ENCODE data around the gene TBC1D22A.

Gene TBC1D22A

DNA sequence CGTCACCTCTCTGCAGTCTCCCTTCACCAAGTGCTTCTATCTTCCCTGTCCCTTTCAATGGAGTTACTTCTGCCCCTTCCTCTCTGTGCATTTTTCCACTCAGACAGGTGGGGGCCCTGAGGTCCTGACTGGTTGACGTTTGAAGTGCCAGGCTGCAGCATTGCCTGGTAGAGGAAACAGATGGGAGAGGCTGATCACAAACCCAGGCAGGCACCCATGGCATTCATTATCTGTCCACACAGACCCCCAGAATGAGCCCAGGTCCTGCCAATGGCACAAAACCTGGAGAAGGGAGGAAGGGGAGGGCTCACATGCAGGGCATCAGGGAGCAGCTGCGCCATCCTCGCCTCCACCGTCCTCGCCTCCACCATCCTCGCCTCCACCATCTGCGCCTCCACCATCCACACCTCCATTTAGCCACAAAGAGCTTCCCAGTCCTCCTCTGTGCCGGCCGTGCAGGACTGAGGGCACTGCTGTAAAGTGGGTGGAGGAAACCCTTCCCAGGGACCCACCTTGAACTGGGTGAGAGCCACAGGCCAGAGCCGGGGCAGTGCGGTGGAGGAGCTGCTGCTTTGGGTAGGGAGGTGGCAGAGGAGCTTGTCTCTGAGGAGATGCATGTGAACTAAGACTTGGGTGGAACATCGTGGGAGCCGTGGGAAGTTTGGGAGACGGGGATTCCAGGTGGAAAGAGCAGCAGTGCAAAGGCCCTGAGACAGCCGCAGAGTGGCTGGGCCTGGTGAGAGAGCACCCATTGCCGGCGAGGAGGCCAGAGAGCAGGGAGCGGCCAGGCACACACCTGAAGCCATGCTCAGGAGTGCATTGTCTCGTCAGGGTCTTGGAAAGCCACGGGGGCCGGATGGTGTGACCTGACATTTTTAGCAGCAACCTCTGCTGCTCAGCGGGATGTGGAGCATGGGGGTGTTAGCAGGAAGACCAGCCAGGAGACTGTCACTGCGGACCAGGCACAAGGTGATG is 145.1 kb downstream of the TBC1D22A start:
- no peaks in the 10 kb centered on the region for H3K4me1 ChIP-seq (ENCODE audit: low read length)

DNA sequence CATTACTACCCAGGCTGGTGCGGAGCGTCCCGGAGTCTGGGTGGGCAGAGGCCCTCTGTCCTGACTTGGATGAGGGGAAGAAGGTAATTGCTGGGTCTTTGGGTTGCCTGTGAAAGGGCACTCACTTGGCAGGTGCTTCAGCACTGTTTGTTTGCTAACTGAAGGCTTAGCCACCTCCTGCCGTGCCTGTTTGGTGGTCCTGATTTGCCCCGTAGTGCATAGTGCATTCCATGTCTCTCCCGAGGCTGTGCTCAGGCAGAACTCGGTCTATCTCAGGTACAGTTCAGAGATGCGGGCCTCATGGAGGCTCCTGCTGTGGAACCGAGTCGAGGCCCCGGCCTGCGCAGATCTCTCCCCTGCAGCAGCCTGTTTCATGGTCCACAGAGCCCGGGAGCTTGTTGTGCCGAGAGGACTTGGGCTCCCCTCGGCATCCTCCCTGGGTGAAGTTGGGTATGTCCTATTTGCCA is 146.2 kb downstream of the TBC1D22A start:
- no peak overlapping the region for H2AFZ ChIP-seq (ENCODE audit: low read depth, low read length)
- peaks cover 58% of the 10 kb centered on the region for H3K79me2 ChIP-seq (ENCODE audit: low read length)
- H3K4me1 ChIP-seq (ENCODE audit: low read length) = no peaks in the 10 kb centered on the region
- H3K36me3 ChIP-seq (replicated peaks; ENCODE audit: low read depth, low read length) = peaks cover 34% of the 10 kb centered on the region
- H3K27me3 ChIP-seq (ENCODE audit: low read depth, low read length) = no peaks in the 10 kb centered on the region
- no peaks in the 10 kb centered on the region for H3K9me3 ChIP-seq (ENCODE audit: insufficient read depth, low read length)
- no peak overlapping the region for H3K27ac ChIP-seq (ENCODE audit: low read length)
- no peak overlapping the region for H3K9ac ChIP-seq (ENCODE audit: low read length)
- H4K20me1 ChIP-seq (ENCODE audit: insufficient read depth, low read length) = peaks cover 77% of the 10 kb centered on the region
- H3K4me2 ChIP-seq (ENCODE audit: low read length) = no peak overlapping the region
- H3K4me3 ChIP-seq (ENCODE audit: low read length) = no peak overlapping the region
- no peak for TF ChIP-seq EZH2phosphoT487 (IDR thresholded peaks at IDR 0.05; ENCODE audit: low read depth)
- TF ChIP-seq, protein P1, sequence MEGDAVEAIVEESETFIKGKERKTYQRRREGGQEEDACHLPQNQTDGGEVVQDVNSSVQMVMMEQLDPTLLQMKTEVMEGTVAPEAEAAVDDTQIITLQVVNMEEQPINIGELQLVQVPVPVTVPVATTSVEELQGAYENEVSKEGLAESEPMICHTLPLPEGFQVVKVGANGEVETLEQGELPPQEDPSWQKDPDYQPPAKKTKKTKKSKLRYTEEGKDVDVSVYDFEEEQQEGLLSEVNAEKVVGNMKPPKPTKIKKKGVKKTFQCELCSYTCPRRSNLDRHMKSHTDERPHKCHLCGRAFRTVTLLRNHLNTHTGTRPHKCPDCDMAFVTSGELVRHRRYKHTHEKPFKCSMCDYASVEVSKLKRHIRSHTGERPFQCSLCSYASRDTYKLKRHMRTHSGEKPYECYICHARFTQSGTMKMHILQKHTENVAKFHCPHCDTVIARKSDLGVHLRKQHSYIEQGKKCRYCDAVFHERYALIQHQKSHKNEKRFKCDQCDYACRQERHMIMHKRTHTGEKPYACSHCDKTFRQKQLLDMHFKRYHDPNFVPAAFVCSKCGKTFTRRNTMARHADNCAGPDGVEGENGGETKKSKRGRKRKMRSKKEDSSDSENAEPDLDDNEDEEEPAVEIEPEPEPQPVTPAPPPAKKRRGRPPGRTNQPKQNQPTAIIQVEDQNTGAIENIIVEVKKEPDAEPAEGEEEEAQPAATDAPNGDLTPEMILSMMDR (IDR thresholded peaks at IDR 0.05; ENCODE audit: low read depth, low read length) = no peak

More for the DNA sequence above, 145.1 kb downstream of the TBC1D22A start:
- no peak for TF ChIP-seq EZH2phosphoT487 (IDR thresholded peaks at IDR 0.05; ENCODE audit: low read depth)
- TF ChIP-seq, protein P1 (IDR thresholded peaks at IDR 0.05; ENCODE audit: low read depth, low read length) = no peak
- Histone ChIP-seq H3K27me3 (ENCODE audit: low read depth, low read length) (no peaks in the 10 kb centered on the region), H3K4me3 (ENCODE audit: low read length) (no peak overlapping the region), H4K20me1 (ENCODE audit: insufficient read depth, low read length) (peaks cover 84% of the 10 kb centered on the region), H3K4me2 (ENCODE audit: low read length) (no peak overlapping the region), H3K36me3 (replicated peaks; ENCODE audit: low read depth, low read length) (peaks cover 35% of the 10 kb centered on the region), H2AFZ (ENCODE audit: low read depth, low read length) (no peak overlapping the region), H3K9me3 (ENCODE audit: insufficient read depth, low read length) (no peaks in the 10 kb centered on the region), H3K27ac (ENCODE audit: low read length) (no peak overlapping the region), H3K79me2 (ENCODE audit: low read length) (peaks cover 70% of the 10 kb centered on the region), H3K9ac (ENCODE audit: low read length) (no peak overlapping the region)

GRCh38 chr22:46909237-46910030 is 147.0 kb downstream of the TBC1D22A start:
- Histone ChIP-seq H3K36me3 (replicated peaks; ENCODE audit: low read depth, low read length) (peaks cover 38% of the 10 kb centered on the region), H3K4me2 (ENCODE audit: low read length) (no peak overlapping the region), H3K9me3 (ENCODE audit: insufficient read depth, low read length) (no peaks in the 10 kb centered on the region), H3K27ac (ENCODE audit: low read length) (no peak overlapping the region), H3K4me3 (ENCODE audit: low read length) (no peak overlapping the region), H3K27me3 (ENCODE audit: low read depth, low read length) (no peaks in the 10 kb centered on the region), H2AFZ (ENCODE audit: low read depth, low read length) (no peak overlapping the region), H3K4me1 (ENCODE audit: low read length) (no peaks in the 10 kb centered on the region), H3K9ac (ENCODE audit: low read length) (no peak overlapping the region), H3K79me2 (ENCODE audit: low read length) (peaks cover 53% of the 10 kb centered on the region), H4K20me1 (ENCODE audit: insufficient read depth, low read length) (peaks cover 77% of the 10 kb centered on the region)
- no peak for TF ChIP-seq EZH2phosphoT487 (IDR thresholded peaks at IDR 0.05; ENCODE audit: low read depth)
- TF ChIP-seq, protein P1 (IDR thresholded peaks at IDR 0.05; ENCODE audit: low read depth, low read length) = no peak

GRCh38 chr22:46910624-46911023 is 148.2 kb downstream of the TBC1D22A start:
- no peaks in the 10 kb centered on the region for H3K4me1 ChIP-seq (ENCODE audit: low read length)
- H2AFZ ChIP-seq (ENCODE audit: low read depth, low read length) = no peak overlapping the region
- no peak overlapping the region for H3K4me2 ChIP-seq (ENCODE audit: low read length)
- no peaks in the 10 kb centered on the region for H3K9me3 ChIP-seq (ENCODE audit: insufficient read depth, low read length)
- H4K20me1 ChIP-seq (ENCODE audit: insufficient read depth, low read length) = peaks cover 79% of the 10 kb centered on the region
- H3K27ac ChIP-seq (ENCODE audit: low read length) = no peak overlapping the region
- H3K27me3 ChIP-seq (ENCODE audit: low read depth, low read length) = no peaks in the 10 kb centered on the region
- H3K9ac ChIP-seq (ENCODE audit: low read length) = no peak overlapping the region
- peaks cover 48% of the 10 kb centered on the region for H3K79me2 ChIP-seq (ENCODE audit: low read length)
- TF ChIP-seq EZH2phosphoT487 (IDR thresholded peaks at IDR 0.05; ENCODE audit: low read depth) = no peak
- TF ChIP-seq, protein P1 (IDR thresholded peaks at IDR 0.05; ENCODE audit: low read depth, low read length) = no peak
- no peak overlapping the region for H3K4me3 ChIP-seq (ENCODE audit: low read length)
- peaks cover 47% of the 10 kb centered on the region for H3K36me3 ChIP-seq (replicated peaks; ENCODE audit: low read depth, low read length)

All from OCI-LY3 (cell line).